Gastrocnemius medialis (tissue), 4 donors: ENCODE results near the gene TBC1D32.

Source experiments
- POLR2A ChIP-seq, 2 donors: fragments of 450-650 bp; IDR thresholded peaks; one replicate each; pipeline ENCODE4 v1.6.1; 2017; ENCODE audit warnings: antibody characterized with exemption in 2 of 2, mild to moderate bottlenecking in 2 of 2, moderate library complexity in 2 of 2
- TF ChIP-seq, protein P1 (sequence below), 5 experiments: fragments of 450-650 bp in 3 of 5; fragments of 200-600 bp in 2 of 5; sonication (generic) in 2 of 5; IDR thresholded peaks in 4 of 5; conservative IDR thresholded peaks in 1 of 5; 1 replicate in 4 of 5; 2 replicates in 1 of 5; pipeline ENCODE4 v1.5.1; 2016 to 2019; ENCODE audit warnings: antibody characterized with exemption in 5 of 5, mild to moderate bottlenecking in 3 of 5, moderate library complexity in 3 of 5

- no peak for TF ChIP-seq POLR2A (IDR thresholded peaks at IDR 0.05)
- TF ChIP-seq, protein P1, sequence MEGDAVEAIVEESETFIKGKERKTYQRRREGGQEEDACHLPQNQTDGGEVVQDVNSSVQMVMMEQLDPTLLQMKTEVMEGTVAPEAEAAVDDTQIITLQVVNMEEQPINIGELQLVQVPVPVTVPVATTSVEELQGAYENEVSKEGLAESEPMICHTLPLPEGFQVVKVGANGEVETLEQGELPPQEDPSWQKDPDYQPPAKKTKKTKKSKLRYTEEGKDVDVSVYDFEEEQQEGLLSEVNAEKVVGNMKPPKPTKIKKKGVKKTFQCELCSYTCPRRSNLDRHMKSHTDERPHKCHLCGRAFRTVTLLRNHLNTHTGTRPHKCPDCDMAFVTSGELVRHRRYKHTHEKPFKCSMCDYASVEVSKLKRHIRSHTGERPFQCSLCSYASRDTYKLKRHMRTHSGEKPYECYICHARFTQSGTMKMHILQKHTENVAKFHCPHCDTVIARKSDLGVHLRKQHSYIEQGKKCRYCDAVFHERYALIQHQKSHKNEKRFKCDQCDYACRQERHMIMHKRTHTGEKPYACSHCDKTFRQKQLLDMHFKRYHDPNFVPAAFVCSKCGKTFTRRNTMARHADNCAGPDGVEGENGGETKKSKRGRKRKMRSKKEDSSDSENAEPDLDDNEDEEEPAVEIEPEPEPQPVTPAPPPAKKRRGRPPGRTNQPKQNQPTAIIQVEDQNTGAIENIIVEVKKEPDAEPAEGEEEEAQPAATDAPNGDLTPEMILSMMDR (IDR thresholded peaks at IDR 0.05 in 4 of 5, conservative IDR thresholded peaks at IDR 0.05 in 1 of 5), result no peak
These were observed 86.9 kb downstream of the TBC1D32 start for GRCh38 chr6:121247386-121247785.
